K562 (cell line): ENCODE data around the gene FBRS. TPM values are rescaled to one million over a fixed set of nuclear protein-coding genes. Genes with fewer than 3 reads are reported as not detected.

Source experiments
- ARID3A ChIP-seq: IDR thresholded peaks from 2 replicates; pipeline ENCODE4 v1.6.1; 2012; ENCODE audit warnings: low read depth, low read length, improper control_type of control experiment, borderline replicate concordance
- BMI1 ChIP-seq: fragments of 150-350 bp; IDR thresholded peaks from 2 replicates; pipeline ENCODE4 v1.6.1; 2014; ENCODE audit warnings: low read length
- E4F1 ChIP-seq: fragments of 250-450 bp; sonication (Bioruptor Pico); IDR thresholded peaks from 2 replicates; pipeline ENCODE4 v1.5.0; 2021; ENCODE audit warnings: mild to moderate bottlenecking, borderline replicate concordance
- ETS2 ChIP-seq: IDR thresholded peaks from 2 replicates; pipeline ENCODE4 v1.6.1; 2016; ENCODE audit warnings: borderline replicate concordance, missing genetic modification characterization, mild to moderate bottlenecking, moderate library complexity, missing compliant biosample characterization; ENCODE audit not compliant: poor library complexity, severe bottlenecking
- PHTF2 ChIP-seq: fragments of 250-450 bp; sonication (Bioruptor Pico); IDR thresholded peaks from 2 replicates; pipeline ENCODE4 v1.5.0; 2021; ENCODE audit warnings: mild to moderate bottlenecking
- THRAP3 ChIP-seq: fragments of 450-650 bp; IDR thresholded peaks from 2 replicates; pipeline ENCODE4 v1.6.1; 2016; ENCODE audit warnings: mild to moderate bottlenecking, inconsistent platforms, borderline replicate concordance
- ZBTB49 ChIP-seq: sonication (generic); formaldehyde crosslinking; IDR thresholded peaks from 2 replicates; pipeline ENCODE4 v1.8.0; 2022; ENCODE audit warnings: missing genetic modification reagents, mild to moderate bottlenecking, borderline replicate concordance
- ZNF589 ChIP-seq: fragments of 200-800 bp; sonication (Bioruptor generic); IDR thresholded peaks from 2 replicates; pipeline ENCODE4 v1.6.1; 2016; ENCODE audit warnings: low read depth, missing genetic modification characterization, missing compliant biosample characterization
- polyA plus RNA-seq, 8 experiments: library from polyadenylated mRNA; depleted of rRNA in 4 of 8; stranded (reverse) in 5 of 8; unstranded in 3 of 8; fragments of >200 nt; fragmentation: Nextera tagmentation in 2 of 8; fragmentation: Illumina TruSeq in 1 of 8; extraction: Ambion mirVana in 2 of 8; extraction: Trizol in 1 of 8; gene quantifications; 2 replicates each; pipeline versions ENCODE4 v1.2.1 to v1.2.3, GENCODE V29; 2011 to 2014; ENCODE audit warnings: inconsistent platforms in 1 of 8, missing spikeins in 1 of 8
- total RNA-seq, 7 experiments: library from RNA; depleted of rRNA in 6 of 7; stranded (reverse); fragments of >200 nt in 6 of 7; fragmentation: Illumina TruSeq in 2 of 7; extraction: Trizol in 2 of 7; gene quantifications; 2 replicates each; pipeline versions ENCODE4 v1.2.1 to v1.2.3, GENCODE V29; 2011 to 2021; ENCODE audit warnings: low replicate concordance in 1 of 7

FBRS gene
- total and polyA plus RNA-seq, 9 of the 15 experiments (the other 6 are each of a cell fraction or from before 2014, with no cell fraction given), result 0.32 to 59.5 (median 13.1) TPM

GRCh38 chr16:30650369-30651123 is 7.7 kb upstream of the FBRS start, which contains the start of gene PRR14 (continued):
- TF ChIP-seq E4F1 (CRISPR knock-in tag) (no peak), BMI1 (no peak), ZBTB49 (CRISPR knock-in tag) (no peak), PHTF2 (CRISPR knock-in tag) (no peak), THRAP3 (no peak), ETS2 (tag) (no peak), ZNF589 (CRISPR knock-in tag) (peak; percentile 69; the same call in 1 of the 2 replicates), ARID3A (no peak)
